NCI-H2081 treated with DMSO at 0.1 percent for 48 hours (cell line): ENCODE measurements around the gene TBX4.
"Not testable (repeated sequence)": the region's sequence is repeated elsewhere in the genome, so short reads cannot be mapped to it uniquely, and the experiment has no call there.

Experiments
- DNase-seq: peaks from one replicate; lab custom pipeline; 2025; lab: John Stamatoyannopoulos, UW

TBX4 gene

GRCh38 chr17:61429274-61429673 is 22.9 kb upstream of the TBX4 start:
- no peak for DNase-seq

GRCh38 chr17:61429831-61430230 is 22.4 kb upstream of the TBX4 start:
- not testable (repeated sequence) for DNase-seq

- DNase-seq: no peak
Measured at GRCh38 chr17:61431594-61432311, 20.5 kb upstream of the TBX4 start.

- no peak for DNase-seq
Measured at GRCh38 chr17:61436273-61436672, 15.9 kb upstream of the TBX4 start.

- no peak for DNase-seq
Measured at GRCh38 chr17:61436995-61437704, 15.1 kb upstream of the TBX4 start.

GRCh38 chr17:61440697-61441096 is 11.5 kb upstream of the TBX4 start:
- DNase-seq: no peak

- DNase-seq: not testable (repeated sequence)
Measured at GRCh38 chr17:61441507-61441906, 10.7 kb upstream of the TBX4 start.

GRCh38 chr17:61442136-61442775 is 10.0 kb upstream of the TBX4 start:
- no peak for DNase-seq

GRCh38 chr17:61442878-61443474 is 9.2 kb upstream of the TBX4 start:
- no peak for DNase-seq

GRCh38 chr17:61443475-61443882 is 8.7 kb upstream of the TBX4 start:
- DNase-seq: no peak

GRCh38 chr17:61444075-61444474 is 8.1 kb upstream of the TBX4 start:
- DNase-seq: no peak

- DNase-seq: no peak
Measured at GRCh38 chr17:61444831-61445230, 7.4 kb upstream of the TBX4 start.

GRCh38 chr17:61447358-61447757 is 4.9 kb upstream of the TBX4 start:
- no peak for DNase-seq

- DNase-seq: no peak
Measured at GRCh38 chr17:61448042-61448441, 4.2 kb upstream of the TBX4 start.

- not testable (repeated sequence) for DNase-seq
Measured at GRCh38 chr17:61449140-61449539, 3.1 kb upstream of the TBX4 start.

GRCh38 chr17:61449707-61450640 is 2.2 kb upstream of the TBX4 start:
- DNase-seq: no peak

GRCh38 chr17:61450641-61451537 is 1.3 kb upstream of the TBX4 start:
- DNase-seq: no peak

GRCh38 chr17:61451538-61452300 is 503 bp upstream of the TBX4 start:
- no peak for DNase-seq

GRCh38 chr17:61453566-61454380 is 1.6 kb downstream of the TBX4 start:
- no peak for DNase-seq
